SK-N-SH (cell line): Measurements from ENCODE around the gene ETAA1. TPM values are rescaled to one million over a fixed set of nuclear protein-coding genes. Genes with fewer than 3 reads are reported as not detected.

Experiments used
- CTCF ChIA-PET: fragments of 300-600, 350-600 bp; formaldehyde crosslinking; extraction: SDS; loops from one replicate; lab custom pipeline; 2021; lab: Yijun Ruan, JAX
- POLR2A ChIA-PET: fragments of 350-600 bp; sonication (Branson Sonifier 250); formaldehyde crosslinking; extraction: SDS; loops from one replicate; lab custom pipeline; 2020; ENCODE audit warnings: antibody characterized with exemption, inconsistent platforms; lab: Yijun Ruan, JAX
- DNase-seq: peaks from one replicate; pipeline ENCODE4 v3.0.0; 2012
- H2AFZ ChIP-seq: fragments of 200-600 bp; sonication (generic); 2 replicates; pipeline ENCODE4 v1.8.1; 2016; ENCODE audit warnings: antibody characterized with exemption, mild to moderate bottlenecking, low read depth
- H3F3A ChIP-seq: fragments of 200-600 bp; sonication (generic); replicated peaks from 2 replicates; pipeline ENCODE3; 2016; ENCODE audit warnings: antibody characterized with exemption, mild to moderate bottlenecking; ENCODE audit not compliant: insufficient read depth
- H3K27ac ChIP-seq, 2 experiments: fragments of 200-500 bp in 1 of 2; fragments of 200-600 bp in 1 of 2; sonication (Bioruptor generic) in 1 of 2; sonication (generic), shearing (Covaris generic) in 1 of 2; 2 replicates each; pipeline versions ENCODE4 v1.5.1 to v1.6.1; 2014 to 2016; ENCODE audit warnings: low read depth in 2 of 2, inconsistent platforms in 1 of 2, low read length in 1 of 2, mild to moderate bottlenecking in 1 of 2, mixed read lengths in 1 of 2
- H3K27me3 ChIP-seq: fragments of 200-600 bp; sonication (generic), shearing (Covaris generic); 2 replicates; pipeline ENCODE4 v1.6.1; 2016; ENCODE audit warnings: mixed run types; ENCODE audit not compliant: insufficient read depth
- H3K36me3 ChIP-seq, 2 experiments: fragments of 200-500 bp in 1 of 2; fragments of 200-600 bp in 1 of 2; sonication (Bioruptor generic) in 1 of 2; sonication (generic) in 1 of 2; replicated peaks in 1 of 2; 2 replicates each; pipeline versions ENCODE3 to v1.5.1; 2014 to 2016; ENCODE audit warnings: low read length in 1 of 2, mild to moderate bottlenecking in 1 of 2; ENCODE audit not compliant: insufficient read depth in 2 of 2, control insufficient read depth in 1 of 2
- H3K4me1 ChIP-seq, 2 experiments: fragments of 200-500 bp in 1 of 2; fragments of 200-600 bp in 1 of 2; sonication (Bioruptor generic) in 1 of 2; sonication (generic), shearing (Covaris generic) in 1 of 2; 2 replicates each; pipeline versions ENCODE4 v1.5.1 to v1.6.1; 2014 to 2016; ENCODE audit warnings: low read depth in 1 of 2, low read length in 1 of 2, mixed run types in 1 of 2; ENCODE audit not compliant: insufficient read depth in 2 of 2, control insufficient read depth in 1 of 2
- H3K4me2 ChIP-seq: fragments of 200-600 bp; sonication (generic), shearing (Covaris generic); 2 replicates; pipeline ENCODE4 v1.6.1; 2017; ENCODE audit warnings: mixed run types
- H3K4me3 ChIP-seq, 2 experiments: fragments of 200-500 bp in 1 of 2; fragments of 200-600 bp in 1 of 2; sonication (Bioruptor generic) in 1 of 2; sonication (generic), shearing (Covaris generic) in 1 of 2; 2 replicates each; pipeline versions ENCODE4 v1.5.1 to v1.8.1; 2014 to 2016; ENCODE audit warnings: low read depth in 2 of 2, inconsistent platforms in 1 of 2, low read length in 1 of 2, mild to moderate bottlenecking in 1 of 2, mixed read lengths in 1 of 2, moderate library complexity in 1 of 2
- H3K79me2 ChIP-seq: fragments of 200-600 bp; sonication (generic); 2 replicates; pipeline ENCODE4 v1.8.1; 2017; ENCODE audit warnings: mild to moderate bottlenecking; ENCODE audit not compliant: insufficient read depth
- H3K9ac ChIP-seq: fragments of 200-600 bp; sonication (generic); 2 replicates; pipeline ENCODE4 v1.6.1; 2017; ENCODE audit warnings: mixed run types
- H3K9me2 ChIP-seq: fragments of 200-600 bp; sonication (generic); 2 replicates; pipeline ENCODE4 v1.6.1; 2017; ENCODE audit warnings: mixed run types
- H3K9me3 ChIP-seq: fragments of 200-600 bp; sonication (generic); 2 replicates; pipeline ENCODE4 v1.6.1; 2017; ENCODE audit warnings: mixed run types, mild to moderate bottlenecking, moderate library complexity
- H4K20me1 ChIP-seq: fragments of 200-600 bp; sonication (generic); 2 replicates; pipeline ENCODE4 v1.6.1; 2017; ENCODE audit warnings: mild to moderate bottlenecking, mixed run types; ENCODE audit not compliant: insufficient read depth
- CHD2 ChIP-seq: fragments of 150-350 bp; IDR thresholded peaks from 2 replicates; pipeline ENCODE4 v1.6.1; 2018; ENCODE audit warnings: low read length; ENCODE audit not compliant: partially characterized antibody
- CTCF ChIP-seq: fragments of 200-600 bp; sonication (generic); IDR thresholded peaks from 2 replicates; pipeline ENCODE4 v1.6.1; 2017; ENCODE audit warnings: antibody characterized with exemption, mild to moderate bottlenecking, moderate library complexity
- EP300 ChIP-seq, 2 experiments: IDR thresholded peaks; 2 replicates each; pipeline versions ENCODE4 v1.4.0 to v1.6.1; 2012; ENCODE audit warnings: borderline replicate concordance in 1 of 2, low read depth in 1 of 2, low read length in 1 of 2
- EZH2phosphoT487 ChIP-seq: fragments of 200-600 bp; sonication (generic); IDR thresholded peaks from 2 replicates; pipeline ENCODE4 v1.6.1; 2017; ENCODE audit warnings: low read depth, mixed run types, mild to moderate bottlenecking, antibody characterized with exemption, moderate library complexity, borderline replicate concordance
- FOSL2 ChIP-seq: IDR thresholded peaks from 2 replicates; pipeline ENCODE4 v1.4.0; 2012; ENCODE audit warnings: low read depth, mild to moderate bottlenecking, moderate library complexity, borderline replicate concordance
- FOXJ3 ChIP-seq: sonication (generic); formaldehyde crosslinking; IDR thresholded peaks from 2 replicates; pipeline ENCODE4 v1.5.1; 2020; ENCODE audit warnings: mild to moderate bottlenecking, missing genetic modification reagents
- FOXM1 ChIP-seq: IDR thresholded peaks from 2 replicates; pipeline ENCODE4 v1.4.0; 2012; ENCODE audit warnings: low read depth, mild to moderate bottlenecking
- GABPA ChIP-seq: IDR thresholded peaks from 2 replicates; pipeline ENCODE4 v1.4.0; 2012; ENCODE audit warnings: low read depth, mild to moderate bottlenecking
- JUND ChIP-seq: IDR thresholded peaks from 2 replicates; pipeline ENCODE4 v1.4.0; 2012
- MEF2A ChIP-seq: IDR thresholded peaks from 2 replicates; pipeline ENCODE4 v1.4.0; 2012; ENCODE audit warnings: low read depth, borderline replicate concordance
- NRF1 ChIP-seq: IDR thresholded peaks from 2 replicates; pipeline ENCODE4 v1.6.1; 2012; ENCODE audit warnings: low read depth, mild to moderate bottlenecking, low read length
- POLR2AphosphoS5 ChIP-seq: IDR thresholded peaks from 2 replicates; pipeline ENCODE4 v1.6.1; 2012; ENCODE audit warnings: low read depth, low read length
- RAD21 ChIP-seq: IDR thresholded peaks from 2 replicates; pipeline ENCODE4 v1.6.1; 2012; ENCODE audit warnings: mild to moderate bottlenecking, low read length
- RCOR1 ChIP-seq: fragments of 150-350 bp; IDR thresholded peaks from 2 replicates; pipeline ENCODE4 v1.6.1; 2017; ENCODE audit warnings: antibody characterized with exemption, low read length
- RFX5 ChIP-seq: IDR thresholded peaks from 2 replicates; pipeline ENCODE4 v1.6.1; 2012; ENCODE audit warnings: mild to moderate bottlenecking, improper control_type of control experiment, low read length
- SIN3A ChIP-seq: IDR thresholded peaks from 2 replicates; pipeline ENCODE4 v1.6.1; 2012; ENCODE audit warnings: low read depth, mild to moderate bottlenecking, low read length, moderate library complexity, borderline replicate concordance
- SMC3 ChIP-seq: IDR thresholded peaks from 2 replicates; pipeline ENCODE4 v1.6.1; 2012; ENCODE audit warnings: low read depth, low read length, improper control_type of control experiment
- TCF12 ChIP-seq: IDR thresholded peaks from 2 replicates; pipeline ENCODE4 v1.4.0; 2012
- TEAD4 ChIP-seq: IDR thresholded peaks from 2 replicates; pipeline ENCODE4 v1.4.0; 2012; ENCODE audit warnings: mild to moderate bottlenecking, borderline replicate concordance; ENCODE audit not compliant: insufficient read depth
- USF2 ChIP-seq: fragments of 150-350 bp; IDR thresholded peaks from 2 replicates; pipeline ENCODE4 v1.6.1; 2017; ENCODE audit warnings: antibody characterized with exemption, low read length, low read depth, borderline replicate concordance
- YY1 ChIP-seq: IDR thresholded peaks from 2 replicates; pipeline ENCODE4 v1.4.0; 2012; ENCODE audit warnings: low read depth, mild to moderate bottlenecking
- WGBS: methylation state at CpG from one replicate; pipeline ENCODE4 v1.1.6; 2017; ENCODE audit warnings: low lambda C conversion rate; 5-methylcytosine and 5-hydroxymethylcytosine counted together
- polyA plus RNA-seq, 3 experiments: library from polyadenylated mRNA; depleted of rRNA; stranded (reverse); fragments of >200 nt; gene quantifications; 2 replicates each; pipeline ENCODE4 v1.2.3, GENCODE V29; 2012
- TF ChIP-seq, protein P1 (sequence below): IDR thresholded peaks from 2 replicates; pipeline ENCODE4 v1.4.0; 2012; ENCODE audit warnings: low read depth
- TF ChIP-seq, protein P2 (sequence below): IDR thresholded peaks from 2 replicates; pipeline ENCODE4 v1.4.0; 2012; ENCODE audit warnings: low read depth, borderline replicate concordance
- TF ChIP-seq, protein P3 (sequence below): fragments of 150-350 bp; IDR thresholded peaks from 2 replicates; pipeline ENCODE4 v1.6.1; 2016; ENCODE audit warnings: mild to moderate bottlenecking, low read depth, low read length

Gene ETAA1
- polyA plus RNA-seq, 1 of the 3 experiments (the other 2 are of a cell fraction): 6.8 TPM

DNA sequence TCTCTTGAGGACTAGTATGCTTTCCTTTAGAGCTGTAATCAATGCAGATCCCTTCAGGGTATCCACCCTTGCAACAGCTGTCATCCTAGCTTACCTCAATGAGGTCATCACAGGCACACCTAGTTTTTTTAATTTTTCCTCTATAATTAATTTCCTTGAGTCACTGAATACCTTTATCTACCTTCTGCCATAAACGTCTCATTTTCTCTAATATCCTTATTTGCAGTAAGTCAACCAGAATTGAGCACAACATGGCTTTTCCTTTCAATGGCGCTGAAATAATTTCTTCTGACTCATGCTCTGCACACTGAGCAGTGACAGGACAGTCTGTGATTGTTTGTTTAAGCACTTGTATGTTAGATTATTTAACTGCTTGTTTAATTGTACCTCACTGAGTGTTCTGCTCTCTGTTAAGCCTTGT lies 49.4 kb downstream of the ETAA1 start:
- WGBS: 50% methylated on average over 2 of the region's 2 CpGs
- Histone ChIP-seq H3K9ac (no peak overlapping the region), H3K9me3 (no peaks in the 10 kb centered on the region), H3F3A (no peaks in the 10 kb centered on the region), H3K9me2 (no peaks in the 10 kb centered on the region), H3K27ac (no peak overlapping the region), H3K36me3 (no peaks in the 10 kb centered on the region), H3K79me2 (no peaks in the 10 kb centered on the region), H3K4me3 (no peak overlapping the region), H3K27me3 (no peaks in the 10 kb centered on the region), H3K4me2 (no peak overlapping the region), H3K4me1 (no peaks in the 10 kb centered on the region), H4K20me1 (no peaks in the 10 kb centered on the region), H2AFZ (no peak overlapping the region)
- TF ChIP-seq NRF1 (no peak), EZH2phosphoT487 (no peak), GABPA (no peak), JUND (no peak), EP300 (IDR thresholded peaks at IDR 0.05; ENCODE audit: borderline replicate concordance in 1 of 2, low read depth in 1 of 2, low read length in 1 of 2) (no peak), FOSL2 (no peak), FOXJ3 (CRISPR knock-in tag) (no peak), SMC3 (no peak), POLR2AphosphoS5 (no peak)
- TF ChIP-seq, protein P1, sequence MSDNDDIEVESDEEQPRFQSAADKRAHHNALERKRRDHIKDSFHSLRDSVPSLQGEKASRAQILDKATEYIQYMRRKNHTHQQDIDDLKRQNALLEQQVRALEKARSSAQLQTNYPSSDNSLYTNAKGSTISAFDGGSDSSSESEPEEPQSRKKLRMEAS: no peak
- TF ChIP-seq, protein P2, sequence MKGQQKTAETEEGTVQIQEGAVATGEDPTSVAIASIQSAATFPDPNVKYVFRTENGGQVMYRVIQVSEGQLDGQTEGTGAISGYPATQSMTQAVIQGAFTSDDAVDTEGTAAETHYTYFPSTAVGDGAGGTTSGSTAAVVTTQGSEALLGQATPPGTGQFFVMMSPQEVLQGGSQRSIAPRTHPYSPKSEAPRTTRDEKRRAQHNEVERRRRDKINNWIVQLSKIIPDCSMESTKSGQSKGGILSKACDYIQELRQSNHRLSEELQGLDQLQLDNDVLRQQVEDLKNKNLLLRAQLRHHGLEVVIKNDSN: no peak
- POLR2A ChIA-PET: no interaction called here
- CTCF ChIA-PET: no interaction called here
- no peak for DNase-seq

DNA sequence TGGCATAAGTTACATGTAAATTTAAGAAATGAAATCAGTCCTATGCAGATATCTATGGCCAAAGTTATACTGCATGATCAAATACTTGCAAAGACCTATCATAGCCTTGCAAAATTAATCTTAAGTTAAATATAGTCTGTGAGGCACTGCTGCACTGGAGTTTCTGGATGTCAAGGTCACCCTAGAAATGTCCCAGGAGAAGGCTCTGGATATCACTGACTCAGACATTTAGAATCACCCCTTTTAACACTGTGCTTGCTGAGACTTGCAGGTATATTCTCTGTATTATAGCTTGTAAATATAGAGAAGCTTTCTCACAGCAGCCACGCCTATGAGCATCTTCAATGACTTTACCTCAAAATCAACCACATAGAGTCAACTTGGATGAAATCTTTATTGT lies 51.5 kb downstream of the ETAA1 start:
- Histone ChIP-seq H3K4me2 (no peak overlapping the region), H4K20me1 (no peaks in the 10 kb centered on the region), H3K4me1 (no peaks in the 10 kb centered on the region), H3K9me2 (no peaks in the 10 kb centered on the region), H3K9me3 (no peaks in the 10 kb centered on the region), H3K9ac (no peak overlapping the region), H3K79me2 (no peaks in the 10 kb centered on the region), H3K27me3 (no peaks in the 10 kb centered on the region), H3K4me3 (no peak overlapping the region), H3F3A (peaks cover 9% of the 10 kb centered on the region), H2AFZ (no peak overlapping the region), H3K36me3 (no peaks in the 10 kb centered on the region), H3K27ac (no peak overlapping the region)
- 78% methylated on average over 1 of the region's 1 CpG for WGBS
- TF ChIP-seq YY1 (no peak), RCOR1 (no peak), EZH2phosphoT487 (no peak), TCF12 (no peak), FOXM1 (no peak), MEF2A (no peak), RFX5 (no peak), NRF1 (no peak), RAD21 (no peak), CHD2 (no peak), SIN3A (no peak), USF2 (no peak), CTCF (no peak), TEAD4 (no peak)
- TF ChIP-seq, protein P2: no peak
- TF ChIP-seq, protein P3, sequence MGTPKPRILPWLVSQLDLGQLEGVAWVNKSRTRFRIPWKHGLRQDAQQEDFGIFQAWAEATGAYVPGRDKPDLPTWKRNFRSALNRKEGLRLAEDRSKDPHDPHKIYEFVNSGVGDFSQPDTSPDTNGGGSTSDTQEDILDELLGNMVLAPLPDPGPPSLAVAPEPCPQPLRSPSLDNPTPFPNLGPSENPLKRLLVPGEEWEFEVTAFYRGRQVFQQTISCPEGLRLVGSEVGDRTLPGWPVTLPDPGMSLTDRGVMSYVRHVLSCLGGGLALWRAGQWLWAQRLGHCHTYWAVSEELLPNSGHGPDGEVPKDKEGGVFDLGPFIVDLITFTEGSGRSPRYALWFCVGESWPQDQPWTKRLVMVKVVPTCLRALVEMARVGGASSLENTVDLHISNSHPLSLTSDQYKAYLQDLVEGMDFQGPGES: no peak
- TF ChIP-seq, protein P1: no peak
- ChIA-PET POLR2A (no interaction called here), CTCF (interaction anchor here (0.6 kb wide), 1 partner anchor 12 kb away, joined by 3 read pairs; no protein-coding TSS in a partner anchor)
- DNase-seq: no peak
